ENCODE results near the gene PREP.
"Not testable (repeated sequence)": the region's sequence is repeated elsewhere in the genome, so short reads cannot be mapped to it uniquely, and the experiment has no call there.

PREP gene

GRCh38 chr6:105345506-105345905, 57.4 kb downstream of the PREP start:
- DNase-seq (ENCODE audit: low read depth in 2 of 2), result no peak

GRCh38 chr6:105344881-105345370, 58.0 kb downstream of the PREP start:
- no peak for DNase-seq (ENCODE audit: low read depth in 2 of 2)

GRCh38 chr6:105338350-105338983, 64.4 kb downstream of the PREP start:
- DNase-seq (ENCODE audit: low read depth in 2 of 2), result not testable (repeated sequence)

GRCh38 chr6:105336986-105337385, 65.9 kb downstream of the PREP start:
- no peak for DNase-seq (ENCODE audit: low read depth in 2 of 2)

GRCh38 chr6:105332576-105332975, 70.3 kb downstream of the PREP start:
- no peak for DNase-seq (ENCODE audit: low read depth in 2 of 2)

- DNase-seq (ENCODE audit: low read depth in 2 of 2), result no peak
Observed at GRCh38 chr6:105331927-105332326, 71.0 kb downstream of the PREP start.

- DNase-seq (ENCODE audit: low read depth in 2 of 2), result no peak
Observed at GRCh38 chr6:105330913-105331312, 72.0 kb downstream of the PREP start.

- no peak for DNase-seq (ENCODE audit: low read depth in 2 of 2)
Observed at GRCh38 chr6:105330364-105330763, 72.5 kb downstream of the PREP start.

- no peak for DNase-seq (ENCODE audit: low read depth in 2 of 2)
Observed at GRCh38 chr6:105326833-105327770, 75.8 kb downstream of the PREP start.

GRCh38 chr6:105326216-105326615, 76.7 kb downstream of the PREP start:
- no peak for DNase-seq (ENCODE audit: low read depth in 2 of 2)

- DNase-seq (ENCODE audit: low read depth in 2 of 2), result no peak
Observed at GRCh38 chr6:105324386-105324950, 78.4 kb downstream of the PREP start.

- no peak for DNase-seq (ENCODE audit: low read depth in 2 of 2)
Observed at GRCh38 chr6:105322499-105323225, 80.2 kb downstream of the PREP start.

GRCh38 chr6:105321728-105322127, 81.2 kb downstream of the PREP start:
- DNase-seq (ENCODE audit: low read depth in 2 of 2), result no peak

GRCh38 chr6:105321207-105321606, 81.7 kb downstream of the PREP start:
- DNase-seq (ENCODE audit: low read depth in 2 of 2), result no peak

GRCh38 chr6:105320765-105321164, 82.1 kb downstream of the PREP start:
- no peak for DNase-seq (ENCODE audit: low read depth in 2 of 2)

GRCh38 chr6:105320271-105320670, 82.6 kb downstream of the PREP start:
- no peak for DNase-seq (ENCODE audit: low read depth in 2 of 2)

GRCh38 chr6:105319331-105319730, 83.6 kb downstream of the PREP start:
- no peak for DNase-seq (ENCODE audit: low read depth in 2 of 2)

GRCh38 chr6:105318660-105319059, 84.2 kb downstream of the PREP start:
- DNase-seq (ENCODE audit: low read depth in 2 of 2), result no peak

GRCh38 chr6:105317607-105318533, 85.0 kb downstream of the PREP start:
- DNase-seq (ENCODE audit: low read depth in 2 of 2), result no peak

- no peak for DNase-seq (ENCODE audit: low read depth in 2 of 2)
Observed at GRCh38 chr6:105313211-105313610, 89.7 kb downstream of the PREP start.

- DNase-seq (ENCODE audit: low read depth in 2 of 2), result no peak
Observed at GRCh38 chr6:105310947-105311346, 91.9 kb downstream of the PREP start.

Measured in activated CD8-positive, alpha-beta memory T cell treated with anti-CD3 and anti-CD28 coated beads for 4 hours (primary cell).